ENCODE measurements around the gene ABL1.
A peak's percentile ranks its signal among the peaks of the same experiment; 100 is the strongest.
"Not testable (repeated sequence)": the region's sequence is repeated elsewhere in the genome, so short reads cannot be mapped to it uniquely, and the experiment has no call there.

ABL1 gene

DNA sequence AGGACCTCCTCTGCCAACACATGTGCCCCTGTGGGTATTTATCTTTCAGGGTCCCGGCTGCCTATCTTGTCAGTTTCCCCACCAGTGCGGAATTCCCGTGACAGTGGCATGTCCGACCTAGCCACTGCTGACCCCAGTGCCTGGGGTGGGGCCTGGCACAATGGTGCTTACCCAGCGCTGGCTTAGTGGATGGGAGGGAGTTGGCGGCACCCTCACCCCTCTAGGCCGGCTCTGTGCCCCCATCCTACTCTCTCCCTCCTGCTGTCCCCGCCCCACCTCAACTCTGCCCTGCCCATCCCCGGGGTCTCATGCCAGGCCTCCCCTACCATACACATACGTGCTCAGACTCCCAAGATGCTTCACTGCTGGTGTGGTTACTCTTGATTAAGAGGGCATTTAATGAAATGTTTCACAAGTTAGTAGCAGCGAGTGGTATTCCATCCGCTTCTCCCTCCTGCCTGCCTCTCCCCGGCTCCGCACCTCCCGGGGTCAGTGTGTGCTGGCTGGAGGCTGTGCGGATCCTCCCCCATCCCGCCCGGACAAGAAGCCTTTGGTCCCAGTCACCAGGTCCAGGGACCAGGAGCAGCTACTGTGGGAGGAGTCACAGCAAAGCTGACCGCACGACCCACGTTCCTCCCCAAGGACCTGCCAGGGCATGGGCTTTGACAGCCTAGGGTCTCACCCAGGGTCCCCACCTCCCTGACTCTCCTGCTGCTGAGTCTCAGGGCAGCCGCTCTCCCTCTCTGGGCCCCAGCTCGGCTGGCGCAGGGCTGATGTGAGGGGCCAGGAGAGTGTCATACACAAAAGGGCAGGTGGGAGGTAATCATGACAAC is 71.1 kb downstream of the ABL1 start:
- no peak for DNase-seq

DNA sequence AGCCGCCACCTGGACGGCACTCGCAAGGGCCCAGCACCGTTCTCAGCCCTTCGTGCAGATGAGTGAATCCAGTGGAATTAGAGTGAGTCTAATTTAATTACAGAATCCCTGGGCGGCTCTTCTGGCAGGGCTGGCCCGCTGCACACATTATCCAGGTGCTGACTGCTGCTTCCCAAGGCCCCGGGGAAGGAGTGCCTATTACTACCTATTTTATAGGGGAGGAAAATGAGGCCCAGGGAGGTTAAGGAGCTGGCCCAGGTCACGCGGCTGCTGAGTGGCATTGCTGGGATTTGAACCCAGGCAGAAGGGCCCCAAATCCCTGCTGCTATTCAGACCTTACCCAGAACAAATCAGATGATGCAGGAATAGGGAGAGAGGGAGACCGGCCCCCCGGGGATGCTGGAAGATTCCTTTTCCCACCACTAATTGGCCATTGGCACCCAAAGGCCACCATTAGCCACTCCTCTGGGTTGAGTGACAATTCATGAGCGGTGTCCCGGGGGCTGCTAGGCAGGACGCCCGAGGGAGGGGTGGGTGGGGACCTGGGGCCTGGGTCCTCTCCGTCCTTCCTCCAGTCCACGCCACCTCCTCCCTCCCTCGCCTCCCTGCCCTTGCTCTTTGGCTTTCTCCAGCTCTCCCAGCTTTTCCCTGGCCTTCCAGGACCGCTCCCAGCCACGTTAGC is 71.8 kb downstream of the ABL1 start:
- peak; percentile 28 for DNase-seq

DNA sequence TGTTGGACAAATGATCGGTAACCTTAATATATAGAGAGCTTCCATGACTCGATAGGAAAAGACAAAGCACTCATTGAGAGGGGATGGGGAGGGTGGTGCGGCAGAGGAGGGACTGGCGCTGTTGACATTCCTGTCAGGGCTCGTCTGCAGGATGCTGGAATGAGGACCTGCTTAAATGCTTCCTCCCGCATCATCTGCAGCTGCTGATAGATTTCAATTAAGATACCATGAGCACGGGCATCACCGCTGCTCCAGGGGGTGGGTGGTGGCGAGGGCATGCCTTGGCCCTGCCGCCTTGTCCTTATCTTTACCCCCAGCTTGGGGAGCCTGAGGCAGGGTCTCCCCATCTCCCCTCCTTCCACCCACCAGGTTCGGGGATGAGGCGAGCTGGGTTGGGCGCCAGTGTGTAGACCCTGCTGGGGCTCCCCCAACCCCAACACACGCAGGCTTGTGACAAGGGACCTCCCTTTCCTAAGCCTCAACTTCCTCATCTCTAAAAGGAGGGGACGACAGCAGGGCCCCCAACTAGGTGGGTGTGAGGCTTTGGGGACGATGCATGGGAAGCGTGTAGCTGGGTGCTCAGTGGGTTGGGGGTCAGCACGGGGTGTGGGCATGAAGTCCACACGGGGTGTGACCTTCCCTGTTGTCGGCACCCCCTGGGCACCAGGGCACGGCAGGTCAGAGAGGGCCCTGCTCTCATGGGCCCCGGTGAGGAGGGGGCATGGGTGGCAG is 73.3 kb downstream of the ABL1 start:
- peak; percentile 25 for DNase-seq

DNA sequence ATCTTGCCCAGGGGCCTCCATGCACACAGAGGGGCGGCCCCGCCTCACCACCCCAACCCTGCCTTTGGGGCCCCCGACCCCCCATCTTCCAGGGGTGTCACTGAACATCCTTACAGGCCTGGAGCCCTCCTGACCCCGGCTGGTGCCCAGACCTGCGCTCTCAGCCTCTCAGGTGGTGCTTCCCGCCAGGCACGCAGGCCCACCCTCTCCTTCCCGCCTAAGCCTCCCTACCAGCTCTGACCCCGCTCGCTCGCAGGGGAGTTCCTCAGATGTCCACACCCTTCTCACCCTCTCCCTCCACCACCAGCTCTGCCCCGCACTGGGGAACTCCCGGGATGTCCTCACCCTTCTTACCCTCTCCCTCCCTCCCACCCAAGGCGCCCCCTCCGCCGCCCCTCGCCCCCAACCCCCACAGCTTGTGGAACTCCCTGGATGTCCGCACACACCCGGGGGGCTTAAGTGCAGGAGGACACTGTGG is 73.9 kb downstream of the ABL1 start:
- no peak for DNase-seq

DNA sequence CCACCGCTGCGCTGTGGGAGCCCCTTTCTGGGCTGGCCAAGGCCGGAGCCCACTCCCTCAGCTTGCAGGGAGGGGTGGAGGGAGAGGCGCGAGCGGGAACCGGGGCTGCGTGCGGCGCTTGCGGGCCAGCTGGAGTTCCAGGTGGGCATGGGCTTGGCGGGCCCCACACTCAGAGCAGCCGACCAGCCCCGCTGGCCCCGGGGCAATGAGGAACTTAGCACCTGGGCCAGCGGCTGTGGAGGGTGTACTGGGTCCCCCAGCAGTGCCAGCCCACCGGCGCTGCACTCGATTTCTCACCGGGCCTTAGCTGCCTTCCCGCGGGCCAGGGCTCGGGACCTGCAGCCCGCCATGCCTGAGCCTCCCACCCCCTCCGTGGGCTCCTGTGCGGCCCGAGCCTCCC is 75.0 kb downstream of the ABL1 start:
- not testable (repeated sequence) for DNase-seq

DNA sequence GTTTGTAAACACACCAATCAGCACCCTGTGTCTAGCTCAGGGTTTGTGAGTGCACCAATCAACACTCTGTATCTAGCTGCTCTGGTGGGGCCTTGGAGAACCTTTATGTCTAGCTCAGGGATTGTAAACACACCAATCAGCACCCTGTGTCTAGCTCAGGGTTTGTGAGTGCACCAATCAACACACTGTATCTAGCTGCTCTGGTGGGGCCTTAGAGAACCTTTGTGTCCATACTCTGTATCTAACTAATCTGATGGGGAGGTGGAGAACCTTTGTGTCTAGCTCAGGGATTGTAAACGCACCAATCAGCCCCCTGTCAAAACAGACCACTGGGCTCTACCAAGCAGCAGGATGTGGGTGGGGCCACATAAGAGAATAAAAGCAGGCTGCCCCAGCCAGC is 75.6 kb downstream of the ABL1 start:
- DNase-seq, result peak; percentile 14

DNA sequence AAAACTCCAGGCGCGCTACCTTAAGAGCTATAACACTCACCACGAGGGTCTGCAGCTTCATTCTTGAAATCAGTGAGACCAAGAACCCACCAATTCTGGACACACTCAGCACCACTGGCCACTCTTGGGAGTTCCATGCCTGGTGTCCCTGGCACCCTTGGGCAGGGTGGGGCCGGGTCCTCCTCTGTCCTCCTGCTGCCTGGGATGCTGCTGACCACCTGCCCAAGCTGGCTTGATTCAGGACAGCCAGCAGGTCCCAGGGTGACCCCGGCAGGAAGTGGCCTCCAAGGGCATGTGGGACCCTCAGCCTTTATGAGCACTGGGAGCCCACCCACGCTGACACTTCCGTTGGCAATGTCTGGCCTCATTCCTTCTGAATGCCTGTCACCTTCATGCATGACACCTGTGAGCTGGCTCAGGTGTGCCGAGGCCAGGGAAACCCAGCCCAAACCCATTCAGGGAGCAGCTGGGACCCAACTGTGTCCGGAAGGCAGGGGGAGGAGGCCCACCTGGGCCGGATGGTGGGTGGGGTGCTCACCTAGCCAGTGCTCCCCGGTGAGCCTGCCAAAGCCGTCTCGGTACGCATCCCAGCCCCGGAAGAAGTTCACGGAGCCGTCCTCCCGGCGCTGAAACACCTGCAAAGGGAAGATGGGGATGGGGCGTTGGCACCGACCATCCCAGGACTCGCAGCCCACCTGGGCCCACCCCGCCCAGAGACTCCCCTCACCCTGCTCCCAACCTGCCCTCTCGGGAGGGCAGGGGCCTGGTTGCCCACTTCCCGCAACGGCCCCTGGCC is 76.4 kb downstream of the ABL1 start:
- no peak for DNase-seq

DNA sequence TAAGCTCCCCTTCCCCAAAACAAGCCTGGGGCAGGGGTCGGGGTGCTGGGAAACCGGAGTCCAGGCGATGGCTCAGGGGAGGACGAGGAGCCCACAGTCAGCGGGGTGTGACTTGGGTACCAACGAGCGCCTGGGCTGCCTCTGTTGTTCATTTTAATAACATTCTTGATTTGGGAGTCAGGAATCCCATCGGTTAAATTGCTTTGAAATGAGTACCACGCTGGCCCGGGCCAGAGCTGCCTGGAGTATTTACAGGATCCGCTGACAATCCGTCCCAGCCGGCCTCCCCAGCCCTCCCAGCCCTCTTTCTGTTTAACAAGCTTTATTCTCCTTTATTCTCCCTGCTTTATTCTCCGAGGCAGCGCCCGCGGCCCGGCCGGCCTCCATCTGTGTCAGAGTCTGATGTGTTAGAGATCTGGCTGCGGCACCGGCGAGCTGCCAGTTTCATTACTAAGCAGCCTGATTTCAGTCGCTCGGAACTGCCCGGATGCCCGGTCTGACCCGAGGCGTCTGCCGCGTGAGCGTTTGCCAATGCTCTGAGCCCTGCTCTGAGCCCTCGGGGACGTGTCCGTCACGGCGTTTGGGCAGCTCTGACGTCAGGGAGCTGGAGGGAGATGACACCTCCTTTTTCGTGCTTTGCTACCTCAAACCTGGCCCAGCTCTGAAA is 78.0 kb downstream of the ABL1 start:
- no peak for DNase-seq

DNA sequence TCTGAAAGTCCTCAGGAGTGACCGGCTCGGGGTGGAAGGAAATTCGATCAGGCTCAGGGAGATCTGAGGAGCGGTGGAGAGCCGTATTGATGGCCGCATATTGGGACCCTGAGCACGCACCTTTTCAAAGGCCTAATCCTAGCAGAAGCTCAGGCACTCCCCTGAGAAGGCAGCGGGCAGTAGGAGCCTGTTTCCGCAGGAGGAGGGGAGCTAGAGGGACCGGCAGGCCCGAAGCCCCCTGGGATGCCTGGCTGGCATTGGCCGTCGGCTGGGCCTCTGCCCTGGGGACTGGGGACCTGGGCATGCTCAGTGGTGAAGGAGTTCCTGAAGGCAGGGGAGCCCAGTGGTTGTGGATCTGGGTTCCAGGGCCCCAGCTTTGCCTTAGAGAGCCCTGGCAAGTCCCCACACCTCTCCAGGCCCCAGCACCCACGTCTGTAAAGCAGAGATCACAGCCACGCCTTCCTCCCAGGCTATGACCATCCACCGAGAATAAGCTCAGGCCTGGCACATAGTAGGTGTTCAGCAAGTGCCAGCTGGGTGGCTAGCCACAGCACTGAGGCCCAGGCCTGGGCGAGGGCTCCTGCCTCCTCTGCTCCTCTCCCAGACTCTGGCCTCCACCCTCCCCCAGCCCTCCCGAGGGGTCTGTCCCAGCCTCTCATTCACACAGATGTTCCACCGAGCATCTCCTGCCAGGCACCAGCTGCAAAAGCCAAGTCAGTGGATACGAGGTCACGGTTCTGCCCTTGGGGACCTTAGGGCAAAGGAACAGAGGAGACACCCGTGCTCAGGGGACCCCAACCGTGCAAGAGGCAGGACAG is 78.8 kb downstream of the ABL1 start:
- no peak for DNase-seq

DNA sequence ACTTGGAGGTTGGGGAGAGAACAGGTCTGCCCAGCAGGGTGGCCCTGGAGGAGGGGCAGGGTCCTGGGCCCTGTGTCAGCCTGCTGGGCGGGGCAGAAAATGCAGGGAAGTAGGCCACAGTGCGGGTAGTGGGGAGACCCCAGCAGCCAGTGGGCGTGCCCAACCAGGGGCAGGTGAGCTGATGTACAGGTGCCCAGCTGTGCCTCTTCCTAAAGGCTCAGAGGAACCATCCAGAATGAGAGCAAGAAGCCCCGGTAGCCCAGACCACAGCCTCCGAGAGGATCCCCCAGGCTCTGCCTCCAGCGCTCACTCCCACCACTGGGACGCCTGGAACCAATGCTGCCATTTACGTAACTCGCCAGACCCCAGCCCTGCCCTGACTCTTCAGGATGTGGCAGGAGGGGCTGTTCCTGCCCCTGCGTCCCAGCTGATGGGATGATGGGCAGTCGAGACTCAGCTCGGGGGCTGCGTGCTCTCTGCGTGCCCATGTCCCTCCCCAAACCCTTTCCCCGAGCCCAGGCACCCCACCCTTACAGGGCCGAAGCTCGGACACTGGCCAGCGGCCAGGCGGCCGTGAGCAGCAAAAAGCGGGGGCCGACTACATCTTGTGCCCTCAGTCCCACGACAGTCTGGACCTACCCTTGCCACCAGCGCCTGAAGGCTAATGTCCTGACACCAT is 79.5 kb downstream of the ABL1 start:
- DNase-seq, result peak; percentile 42

DNA sequence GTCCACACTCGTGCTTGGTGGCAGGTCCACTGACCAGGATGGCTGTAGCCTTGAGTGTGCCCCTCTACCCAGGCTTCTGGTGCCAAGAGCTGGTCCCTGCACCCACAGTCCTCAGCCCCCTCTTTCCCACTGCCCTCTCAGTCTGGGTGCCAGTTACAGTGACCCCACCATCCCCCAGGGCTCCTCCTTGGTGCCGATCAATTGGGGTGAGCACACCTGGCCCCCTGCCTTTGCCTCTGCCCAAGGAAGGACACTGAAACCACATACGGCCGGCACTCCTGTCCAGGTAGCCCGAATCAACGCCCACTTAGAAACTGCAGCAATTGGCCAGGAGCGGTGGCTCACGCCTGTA is 80.0 kb downstream of the ABL1 start:
- DNase-seq, result no peak

DNA sequence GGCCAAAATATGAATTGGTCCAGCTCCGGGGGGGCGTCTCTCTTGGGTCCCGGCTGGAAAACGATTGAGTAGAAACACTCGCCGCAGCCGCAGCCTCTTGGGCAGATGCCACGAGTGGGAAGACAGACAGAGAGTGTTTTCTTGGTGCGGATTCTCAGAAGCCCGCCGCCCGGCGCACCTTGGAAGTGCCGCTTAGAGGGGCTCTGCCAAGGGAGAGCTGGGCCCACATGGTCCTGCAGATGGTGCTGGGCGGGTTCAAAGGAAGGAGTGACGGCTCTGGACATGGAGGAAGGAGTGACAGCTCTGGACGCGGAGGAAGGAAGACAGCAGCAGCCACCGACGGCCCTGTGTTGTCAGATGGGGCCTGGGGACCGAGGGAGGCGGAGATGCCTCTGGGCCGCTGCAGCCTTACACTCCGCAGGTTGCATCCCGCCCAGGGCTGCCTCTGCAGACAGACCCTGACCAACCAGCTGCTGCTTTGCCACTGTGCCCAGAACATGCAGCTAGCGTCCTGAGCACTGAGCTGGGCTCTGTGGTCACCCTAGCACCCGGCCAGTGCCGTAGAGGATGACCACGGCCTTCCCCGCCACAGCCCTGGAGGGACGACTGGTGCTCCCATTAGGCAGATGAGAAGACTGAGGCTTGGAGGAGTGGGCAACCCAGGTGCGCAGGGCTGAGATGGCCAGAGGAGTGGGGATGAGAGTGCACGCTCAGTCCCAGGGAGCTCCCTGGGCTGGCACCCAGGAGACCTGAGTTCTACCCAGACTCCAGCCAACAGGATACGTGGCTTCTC is 82.3 kb downstream of the ABL1 start:
- no peak for DNase-seq

DNA sequence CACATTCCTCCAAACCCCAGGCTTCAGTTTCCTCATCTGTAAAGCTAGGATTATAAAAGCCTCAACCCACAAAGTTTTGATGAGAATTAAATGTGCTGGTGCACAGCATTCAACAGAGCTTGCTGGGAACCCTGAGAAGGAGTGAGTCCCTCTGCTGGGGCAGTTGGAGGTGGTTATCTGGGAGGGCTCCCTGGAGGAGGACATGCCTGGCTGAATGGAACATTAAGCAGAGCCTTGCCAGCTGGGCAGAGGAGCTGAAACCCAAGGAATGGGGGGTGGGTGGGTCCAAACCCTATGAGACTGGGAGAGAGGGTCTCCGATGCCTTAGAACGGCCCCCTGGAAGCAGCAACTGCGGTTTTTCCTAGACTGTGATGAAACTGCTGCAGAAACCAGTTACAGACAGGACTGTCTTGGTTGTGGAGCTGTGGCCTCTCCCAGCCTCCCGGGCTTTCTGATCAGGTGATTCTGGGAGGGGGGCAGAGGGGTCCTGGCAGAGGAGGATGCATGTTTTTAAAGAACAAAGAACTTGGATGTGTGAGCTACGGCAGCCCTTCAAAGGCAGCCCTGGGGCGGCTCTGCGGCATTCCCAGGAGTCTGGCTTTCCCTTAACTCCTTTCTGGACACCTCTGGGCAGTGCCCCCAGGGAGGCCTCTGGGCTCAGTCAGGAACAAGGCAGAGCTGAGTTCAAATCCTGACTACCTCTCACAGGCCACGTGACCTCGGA is 83.2 kb downstream of the ABL1 start:
- no peak for DNase-seq

DNA sequence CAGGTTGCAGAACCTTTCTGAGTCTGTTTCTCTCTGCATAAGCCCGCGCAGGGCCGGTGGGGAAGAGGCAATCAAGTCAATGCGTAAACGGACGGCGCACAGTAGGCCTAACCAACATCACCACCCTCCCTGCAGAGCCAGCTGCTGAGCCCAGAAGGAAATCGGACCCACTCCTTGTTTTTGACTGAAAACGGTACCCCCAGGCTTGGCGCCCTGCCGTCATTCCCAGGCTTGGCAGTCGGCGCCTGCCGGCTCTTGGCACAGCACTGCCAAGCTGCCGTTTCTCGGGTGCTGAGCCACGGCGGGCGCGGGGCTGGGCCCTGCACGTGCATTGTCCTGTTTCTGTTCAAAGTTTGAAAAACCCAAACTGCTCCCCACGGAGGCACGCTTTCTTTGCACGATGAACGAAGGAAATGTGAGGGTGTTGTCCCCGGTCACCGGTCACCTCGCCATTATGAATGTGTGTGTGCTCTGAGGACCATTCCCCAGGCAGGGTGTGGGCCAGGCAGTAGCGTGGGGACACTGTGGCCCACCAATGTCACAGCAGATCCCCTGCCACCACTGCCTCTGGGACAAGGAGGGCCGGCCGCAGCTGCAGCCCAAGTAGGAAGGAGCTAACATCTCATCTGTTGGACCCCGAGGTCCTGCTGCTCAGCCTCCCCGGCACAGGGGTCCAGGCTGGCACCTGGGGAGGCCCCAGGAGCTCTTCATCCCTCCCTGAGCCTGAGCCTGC is 83.9 kb downstream of the ABL1 start:
- DNase-seq, result no peak

DNA sequence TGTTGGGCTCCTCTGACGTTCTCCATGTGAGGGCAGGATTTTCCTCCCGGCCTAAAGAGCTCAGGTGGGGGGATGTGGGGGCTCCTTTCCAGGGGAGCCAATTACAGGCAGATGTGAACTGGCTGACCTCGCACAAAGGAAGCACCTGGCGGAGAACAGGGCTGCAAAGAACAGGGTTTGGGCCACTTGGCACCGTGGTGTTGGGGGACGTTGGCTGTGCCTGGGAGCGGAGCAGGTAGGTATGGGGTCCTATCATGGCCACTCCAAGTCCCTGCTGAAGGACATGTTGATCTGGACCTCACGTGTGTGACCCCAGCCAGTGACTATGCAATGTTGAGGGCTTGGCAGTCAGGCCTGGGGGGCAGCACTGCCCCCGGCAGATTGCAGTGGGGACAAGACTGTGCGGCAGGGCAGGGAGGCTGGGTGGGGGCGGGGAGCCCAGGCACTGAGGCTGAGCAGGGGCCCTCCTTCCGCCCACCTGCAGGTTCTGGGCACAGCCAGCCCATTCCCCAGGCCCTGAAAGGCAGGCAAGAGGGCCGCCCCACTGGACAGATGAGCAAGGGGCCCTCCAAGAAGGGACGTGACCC is 84.6 kb downstream of the ABL1 start:
- DNase-seq, result no peak

DNA sequence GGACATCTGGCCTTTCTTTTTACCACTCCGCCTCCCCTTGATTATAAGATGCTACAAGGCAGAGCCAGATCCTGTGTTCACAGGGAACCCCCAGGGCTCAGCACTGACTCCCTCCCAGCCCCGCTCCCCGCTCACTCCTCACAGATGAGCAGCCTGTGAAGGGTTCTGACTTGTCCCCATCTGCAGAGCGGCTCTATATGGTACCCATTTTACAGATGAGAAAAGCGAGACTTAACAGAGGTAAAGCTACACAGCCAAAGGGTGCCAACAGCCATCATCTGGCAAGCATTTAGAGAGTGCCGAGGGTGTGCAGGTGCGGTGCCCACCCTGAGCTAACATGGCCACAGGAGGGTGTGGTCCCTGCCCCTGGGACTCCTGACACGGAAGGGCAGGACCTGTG is 85.2 kb downstream of the ABL1 start:
- no peak for DNase-seq

DNA sequence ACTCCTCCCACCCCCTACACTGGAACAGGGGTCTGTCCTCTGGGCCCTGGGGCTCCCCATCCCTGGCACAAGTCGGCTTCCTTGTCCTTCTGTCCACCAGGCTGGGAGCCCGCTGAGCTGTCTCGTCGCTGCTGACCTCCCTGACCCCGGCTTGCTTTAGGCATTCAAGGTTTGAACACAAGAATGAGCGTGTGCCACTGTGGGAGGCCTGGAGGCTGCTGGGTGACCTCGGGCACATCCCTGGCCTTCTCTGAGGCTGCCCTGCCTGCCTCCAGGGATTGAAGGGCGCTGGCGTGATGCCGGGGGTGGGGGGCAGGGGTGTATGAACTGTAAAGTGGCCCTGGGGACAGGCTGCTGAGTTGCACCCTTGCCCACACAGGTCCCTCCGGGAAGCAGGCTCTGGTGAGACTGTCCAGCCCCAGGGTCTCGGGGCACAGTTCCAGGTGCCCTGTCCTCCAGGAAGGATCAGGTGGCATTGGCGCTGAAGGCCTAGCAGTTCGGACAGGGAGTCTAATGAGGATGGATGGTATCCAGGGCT is 85.8 kb downstream of the ABL1 start:
- no peak for DNase-seq

Measured in NCI-H69 (cell line).